CD4-positive, alpha-beta T cell (primary cell): Measurements from ENCODE around the gene PDLIM1. TPM values are rescaled to one million over a fixed set of nuclear protein-coding genes. Genes with fewer than 3 reads are reported as not detected.

ENCODE experiments used
- ATAC-seq: fragments of 200-7000 bp; cut with Tn5 transposase; one replicate; pipeline ENCODE4 v1.10.0; 2022; ENCODE audit warnings: mild to moderate bottlenecking; ENCODE audit not compliant: poor library complexity
- CTCF ChIA-PET: fragments of 350-600 bp; sonication (Branson Sonifier 250); formaldehyde crosslinking; loops from one replicate; lab custom pipeline; 2021; ENCODE audit warnings: antibody characterized with exemption, inconsistent platforms; lab: Charles Lee
- POLR2A ChIA-PET: fragments of 350-600 bp; sonication (Branson Sonifier 250); formaldehyde crosslinking; loops from one replicate; lab custom pipeline; 2021; ENCODE audit warnings: antibody characterized with exemption, inconsistent platforms; lab: Charles Lee
- DNase-seq, 14 experiments: peaks; one replicate each; pipeline ENCODE4 v3.0.0-alpha.2; 2013 to 2020; ENCODE audit warnings: mixed read lengths in 2 of 14
- H3K27ac ChIP-seq, 2 donors: one replicate each; pipeline versions ENCODE4 v1.5.1 to v1.7.0; 2013; ENCODE audit warnings: low read length in 2 of 2, low read depth in 1 of 2, mild to moderate bottlenecking in 1 of 2
- H3K27me3 ChIP-seq, 2 experiments: 1 replicate in 1 of 2; 2 replicates in 1 of 2; pipeline versions ENCODE4 v1.6.1 to v1.7.0; 2013; ENCODE audit warnings: low read length in 2 of 2, control low read depth in 1 of 2, mild to moderate bottlenecking in 1 of 2, moderate library complexity in 1 of 2; ENCODE audit not compliant: insufficient read depth in 2 of 2, control insufficient read depth in 1 of 2
- H3K36me3 ChIP-seq: one replicate; pipeline ENCODE4 v1.6.1; 2013; ENCODE audit warnings: low read length, control low read depth; ENCODE audit not compliant: insufficient read depth
- H3K4me1 ChIP-seq: one replicate; pipeline ENCODE4 v1.6.1; 2013; ENCODE audit warnings: low read length, control low read depth; ENCODE audit not compliant: insufficient read depth
- H3K4me3 ChIP-seq: one replicate; pipeline ENCODE4 v1.5.1; 2013; ENCODE audit warnings: mild to moderate bottlenecking, low read length, moderate library complexity
- H3K9me3 ChIP-seq, 2 experiments: 1 replicate in 1 of 2; 2 replicates in 1 of 2; pipeline versions ENCODE4 v1.6.1 to v1.7.0; 2013; ENCODE audit warnings: low read length in 2 of 2, mild to moderate bottlenecking in 2 of 2, control low read depth in 1 of 2, moderate library complexity in 1 of 2; ENCODE audit not compliant: control insufficient read depth in 1 of 2, insufficient read depth in 1 of 2
- H3K27ac Mint-ChIP-seq: one replicate; pipeline ENCODE4 v1.8.0; 2020; ENCODE audit warnings: mixed read lengths
- H3K27me3 Mint-ChIP-seq: one replicate; pipeline ENCODE4 v1.8.0; 2021; ENCODE audit warnings: mixed read lengths
- H3K36me3 Mint-ChIP-seq: one replicate; pipeline ENCODE4 v1.8.0; 2021; ENCODE audit warnings: low read depth, mixed read lengths
- H3K4me1 Mint-ChIP-seq: one replicate; pipeline ENCODE4 v1.8.0; 2021; ENCODE audit warnings: low read depth, mixed read lengths
- H3K4me3 Mint-ChIP-seq: one replicate; pipeline ENCODE4 v1.8.0; 2020; ENCODE audit warnings: mild to moderate bottlenecking, mixed read lengths
- H3K9me3 Mint-ChIP-seq: one replicate; pipeline ENCODE4 v1.8.0; 2020; ENCODE audit warnings: mixed read lengths
- CTCF ChIP-seq: fragments of 200-600 bp; IDR thresholded peaks from one replicate; pipeline ENCODE4 v1.8.0; 2022; ENCODE audit warnings: antibody characterized with exemption, mild to moderate bottlenecking
- intact Hi-C, 2 experiments: fragments of 100-400 bp; cut with DNase I in 1 of 2; cut with micrococcal nuclease in 1 of 2; formaldehyde crosslinking; loops; one replicate each; pipeline versions ENCODE4 v1.15.1 to v1.9.0; 2023 to 2025; cut with DNase I, micrococcal nuclease
- total RNA-seq, 174 experiments: library from RNA in 2 of 174; stranded (reverse) in 2 of 174; gene quantifications; one replicate each; pipeline ENCODE4 v1.2.3 and lab custom pipeline; 2021 to 2026

The PDLIM1 gene
- total RNA-seq, 2 experiments from 2014 or later, result 0.41 to 0.75 TPM

- H3K27ac Mint-ChIP-seq, result no peak overlapping the region
- POLR2A ChIA-PET, result no interaction called here
Observed at GRCh38 chr10:95260909-95261552, 29.8 kb downstream of the PDLIM1 start.

GRCh38 chr10:95260397-95260881 lies 30.4 kb downstream of the PDLIM1 start:
- Mint-ChIP-seq H3K4me3 (no peak overlapping the region), H3K27ac (no peak overlapping the region), H3K9me3 (no peaks in the 10 kb centered on the region), H3K27me3 (no peaks in the 10 kb centered on the region), H3K36me3 (no peaks in the 10 kb centered on the region), H3K4me1 (no peaks in the 10 kb centered on the region)
- no peaks in the 10 kb centered on the region for H3K36me3 ChIP-seq
- ChIA-PET CTCF (no interaction called here), POLR2A (no interaction called here)
- H3K27ac ChIP-seq, result no peak overlapping the region
- intact Hi-C loops, result no loop called here
- no peaks in the 10 kb centered on the region for H3K4me1 ChIP-seq
- no peak for DNase-seq
- H3K27me3 ChIP-seq, result no peaks in the 10 kb centered on the region
- no peak for ATAC-seq
- H3K9me3 ChIP-seq, result peaks cover 0 to 3% of the 10 kb centered on the region in 2 experiments
- TF ChIP-seq CTCF, result no peak
- no peak overlapping the region for H3K4me3 ChIP-seq

More at GRCh38 chr10:95260909-95261552, 29.8 kb downstream of the PDLIM1 start:
- CTCF ChIA-PET, result no interaction called here
- Histone ChIP-seq H3K4me3 (no peak overlapping the region), H3K4me1 (no peaks in the 10 kb centered on the region), H3K27ac (no peak overlapping the region), H3K9me3 (peaks cover 0 to 3% of the 10 kb centered on the region in 2 experiments), H3K36me3 (no peaks in the 10 kb centered on the region), H3K27me3 (no peaks in the 10 kb centered on the region)
- intact Hi-C loops, result no loop called here
- no peaks in the 10 kb centered on the region for H3K36me3 Mint-ChIP-seq
- DNase-seq (no peak), ATAC-seq (no peak)
- no peaks in the 10 kb centered on the region for H3K9me3 Mint-ChIP-seq
- H3K27me3 Mint-ChIP-seq, result no peaks in the 10 kb centered on the region
- H3K4me3 Mint-ChIP-seq, result no peak overlapping the region
- no peak for TF ChIP-seq CTCF
- no peaks in the 10 kb centered on the region for H3K4me1 Mint-ChIP-seq

GRCh38 chr10:95257849-95258248 lies 33.0 kb downstream of the PDLIM1 start:
- Histone ChIP-seq H3K27ac (no peak overlapping the region), H3K9me3 (peaks cover 0 to 3% of the 10 kb centered on the region in 2 experiments), H3K4me3 (no peak overlapping the region), H3K36me3 (no peaks in the 10 kb centered on the region), H3K27me3 (no peaks in the 10 kb centered on the region), H3K4me1 (no peaks in the 10 kb centered on the region)
- Mint-ChIP-seq H3K27me3 (peaks cover 4% of the 10 kb centered on the region), H3K9me3 (no peaks in the 10 kb centered on the region), H3K27ac (no peak overlapping the region), H3K4me3 (no peak overlapping the region), H3K36me3 (no peaks in the 10 kb centered on the region), H3K4me1 (no peaks in the 10 kb centered on the region)
- TF ChIP-seq CTCF, result no peak
- no peak for ATAC-seq
- POLR2A ChIA-PET, result no interaction called here
- intact Hi-C loops, result no loop called here
- DNase-seq, result no peak
- CTCF ChIA-PET, result no interaction called here
